Measurements from ENCODE around the gene THRA. TPM values are rescaled to one million over a fixed set of nuclear protein-coding genes. Genes with fewer than 3 reads are reported as not detected.

The THRA gene
- total and polyA plus RNA-seq, 2 of the 8 experiments (the other 6 are each of a cell fraction or from before 2014, with no cell fraction given): 6.4 to 10.2 TPM

DNA sequence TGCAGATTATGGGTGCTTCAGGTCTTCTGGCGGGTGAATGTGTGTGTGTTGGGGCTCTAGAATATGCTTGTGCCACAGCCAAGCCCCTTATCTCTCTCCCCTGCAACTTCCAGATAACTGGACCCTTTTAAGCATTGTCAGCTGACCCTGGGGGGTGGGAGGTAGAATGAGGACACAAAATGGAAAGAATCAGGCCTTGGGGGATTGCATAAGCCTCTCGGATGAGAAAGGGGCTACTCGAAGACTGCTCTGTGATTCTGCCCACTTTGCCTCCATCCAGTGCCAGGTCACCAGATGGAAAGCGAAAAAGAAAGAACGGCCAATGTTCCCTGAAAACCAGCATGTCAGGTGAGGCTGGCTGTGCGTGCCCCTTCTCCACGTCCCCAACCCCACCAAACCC is 13.8 kb downstream of the THRA start:
- POLR2A ChIA-PET (ENCODE audit: partially characterized antibody): interaction anchor here (0.9 to 6.7 kb wide), 9 partner anchors 9 to 76 kb away, joined by 3 to 64 read pairs (median 6); partner anchors contain the start of genes CSF3, MED24 and THRA
- H2BK5ac ChIP-seq (ENCODE audit: low read depth, low read length): no peak overlapping the region
- no peak for DNase-seq (ENCODE audit: low read depth in 1 of 2, low spot score in 2 of 2)
- no peak for TF ChIP-seq EGR1 (IDR thresholded peaks at IDR 0.05; ENCODE audit: borderline replicate concordance, low read depth, low read length)
- TF ChIP-seq CBX5 (IDR thresholded peaks at IDR 0.05; ENCODE audit: low read depth, low read length): no peak
- TF ChIP-seq SP2 (IDR thresholded peaks at IDR 0.05; ENCODE audit: low read length): no peak
- TF ChIP-seq TAF7 (optimal IDR thresholded peaks at IDR 0.05; ENCODE audit: borderline replicate concordance, low read depth, low read length): no peak
- TF ChIP-seq FOSL1 (IDR thresholded peaks at IDR 0.05; ENCODE audit: insufficient read depth, low read depth, low read length): no peak
- no peak for TF ChIP-seq CHD1 (IDR thresholded peaks at IDR 0.05; ENCODE audit: low read depth, low read length)
- TF ChIP-seq CHD2 (IDR thresholded peaks at IDR 0.05; ENCODE audit: low read length): no peak
- TF ChIP-seq NRF1 (IDR thresholded peaks at IDR 0.05; ENCODE audit: low read depth, low read length): no peak
- TF ChIP-seq ASH2L (IDR thresholded peaks at IDR 0.05; ENCODE audit: low read length): no peak
- no peak for TF ChIP-seq SAP30 (IDR thresholded peaks at IDR 0.05; ENCODE audit: insufficient read depth, insufficient replicate concordance, low read length)
- no peak for TF ChIP-seq KDM5A (IDR thresholded peaks at IDR 0.05; ENCODE audit: low read length)
- no peak for TF ChIP-seq TAF1 (IDR thresholded peaks at IDR 0.05; ENCODE audit: low read depth, low read length)

More for the DNA sequence above, 13.8 kb downstream of the THRA start:
- H3K56ac ChIP-seq (replicated peaks; ENCODE audit: insufficient read length, low read depth, low read length): no peak overlapping the region
- FAIRE-seq: no peak
- H2BK120ac ChIP-seq (replicated peaks; ENCODE audit: low read depth, low read length): no peak overlapping the region
- H3K4me3 ChIP-seq (ENCODE audit: extremely low read depth in 1 of 4, insufficient read depth in 2 of 4, low read depth in 3 of 4, low read length in 4 of 4): no peak overlapping the region
- H4K20me1 ChIP-seq (replicated peaks in 1 of 2; ENCODE audit: control insufficient read depth in 1 of 2, insufficient read depth in 2 of 2, low read length in 2 of 2): no peaks in the 10 kb centered on the region
- no peaks in the 10 kb centered on the region for H3K79me2 ChIP-seq (ENCODE audit: control insufficient read depth in 1 of 2, insufficient read depth in 2 of 2, low read length in 2 of 2)
- no peak overlapping the region for H2AK5ac ChIP-seq (ENCODE audit: low read depth, low read length)
- no peak overlapping the region for H2AFZ ChIP-seq (ENCODE audit: low read length)
- no peaks in the 10 kb centered on the region for H3K27me3 ChIP-seq (replicated peaks in 1 of 4; ENCODE audit: control insufficient read depth in 3 of 4, extremely low read depth in 1 of 4, insufficient read depth in 3 of 4, low read length in 3 of 4)
- H4K91ac ChIP-seq (replicated peaks; ENCODE audit: insufficient read length, low read length): no peak overlapping the region
- H3K27ac ChIP-seq (ENCODE audit: low read depth, low read length): no peak overlapping the region
- no peak overlapping the region for H2BK12ac ChIP-seq (ENCODE audit: low read depth, low read length)
- no peak overlapping the region for H3K14ac ChIP-seq (ENCODE audit: insufficient read length)
- no peak overlapping the region for H3K4ac ChIP-seq (replicated peaks; ENCODE audit: insufficient read length, low read depth, low read length)
- no peaks in the 10 kb centered on the region; the same call in 1 of the 2 replicates for H3K23me2 ChIP-seq (ENCODE audit: low read depth, low read length)
- WGBS, 2 experiments (ENCODE audit: extremely low coverage in 1 of 2, insufficient coverage in 1 of 2, insufficient read length in 1 of 2, insufficient replicate concordance in 2 of 2, low coverage in 1 of 2, low lambda C conversion rate in 2 of 2, missing lambda C conversion rate in 1 of 2): 89% methylated on average over 7 of the region's 7 CpGs; no CpG with 5 or more reads in 1 of the 2 experiments
- no peak overlapping the region for H3K23ac ChIP-seq (ENCODE audit: insufficient read length)
- H3K9ac ChIP-seq (replicated peaks in 1 of 4; ENCODE audit: extremely low read depth in 1 of 4, low read depth in 3 of 4, low read length in 3 of 4): no peak overlapping the region
- H3K9me3 ChIP-seq (ENCODE audit: insufficient read depth in 2 of 2, low read depth in 1 of 2, low read length in 1 of 2): no peaks in the 10 kb centered on the region
- no peak overlapping the region for H3K18ac ChIP-seq (ENCODE audit: extremely low read depth, low read length)
- no peak overlapping the region for H3K4me2 ChIP-seq (ENCODE audit: insufficient read depth in 1 of 2, low read depth in 2 of 2, low read length in 2 of 2)
- no peak overlapping the region for H4K8ac ChIP-seq (ENCODE audit: extremely low read depth, insufficient read depth, low read length)
- H2BK15ac ChIP-seq (ENCODE audit: low read length): no peak overlapping the region
- no peak overlapping the region for H4K5ac ChIP-seq (ENCODE audit: insufficient read length, low read depth, low read length)
- no peaks in the 10 kb centered on the region for H3K36me3 ChIP-seq (ENCODE audit: control insufficient read depth in 2 of 4, insufficient read depth in 4 of 4, low read length in 3 of 4)
- peaks cover 8 to 20% (median 18%) of the 10 kb centered on the region in 4 experiments for H3K4me1 ChIP-seq (replicated peaks in 1 of 4; ENCODE audit: control insufficient read depth in 3 of 4, insufficient read depth in 4 of 4, low read length in 3 of 4)
- no peak overlapping the region for H2BK20ac ChIP-seq (ENCODE audit: low read length)
- CTCF ChIA-PET (ENCODE audit: partially characterized antibody): interaction anchor here (1.0 to 38.4 kb wide), 17 partner anchors 8 to 180 kb away, joined by 3 to 876 read pairs (median 22); partner anchors contain the start of genes CSF3, MED24, NR1D1 and THRA
- no peaks in the 10 kb centered on the region for H3K79me1 ChIP-seq (ENCODE audit: low read depth, low read length)

Data from H1 (cell line).